ENCODE results near the gene LRRC43.
"Not testable (repeated sequence)": the region's sequence is repeated elsewhere in the genome, so short reads cannot be mapped to it uniquely, and the experiment has no call there.

Gene LRRC43

DNA sequence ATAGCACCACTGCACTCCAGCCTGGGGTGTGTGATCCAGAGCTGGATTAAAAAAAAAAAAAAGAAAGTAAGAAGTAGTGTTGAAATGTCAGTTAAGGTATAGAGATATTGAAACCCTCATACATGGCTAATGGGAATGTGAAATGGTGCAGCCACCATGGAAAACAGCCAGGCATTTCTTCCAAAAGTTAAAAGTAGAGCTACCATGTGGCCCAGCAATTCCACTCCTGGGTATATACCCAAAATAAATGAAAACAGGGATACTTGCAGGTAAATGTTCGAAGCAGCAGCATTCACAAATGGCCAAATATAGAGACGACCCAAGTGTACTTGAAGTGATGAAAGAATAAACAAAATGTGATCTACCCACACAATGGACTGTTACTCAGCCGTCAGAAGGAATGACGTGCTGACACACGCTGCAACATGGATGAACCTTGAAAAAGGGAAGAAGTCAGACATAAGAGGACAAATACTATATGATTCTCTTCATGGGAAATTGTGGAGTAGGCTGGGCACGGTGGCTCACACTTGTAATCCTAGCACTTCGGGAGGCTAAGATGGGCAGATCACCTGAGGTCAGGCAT is 24.1 kb upstream of the LRRC43 start:
- no peak for DNase-seq (ENCODE audit: low spot score)

DNA sequence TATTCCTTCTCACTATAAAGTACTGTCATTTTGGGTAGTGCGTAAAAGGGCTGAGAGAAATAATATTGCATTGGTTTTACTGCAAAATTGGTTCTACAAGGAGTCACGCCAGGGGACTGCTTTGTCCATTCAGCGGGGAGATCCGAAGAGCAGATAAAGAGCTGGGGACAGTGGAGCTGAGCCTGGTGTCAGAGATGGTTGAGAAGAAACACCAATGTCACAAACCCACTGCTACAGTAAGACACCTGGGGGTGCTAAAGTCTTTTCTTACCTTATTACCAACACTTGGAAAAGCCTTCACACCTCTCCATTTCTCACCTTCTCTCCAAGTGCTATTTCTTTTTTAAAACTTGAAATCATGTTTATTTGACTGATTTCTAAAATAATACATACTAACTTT is 23.0 kb upstream of the LRRC43 start:
- no peak for DNase-seq (ENCODE audit: low spot score)

DNA sequence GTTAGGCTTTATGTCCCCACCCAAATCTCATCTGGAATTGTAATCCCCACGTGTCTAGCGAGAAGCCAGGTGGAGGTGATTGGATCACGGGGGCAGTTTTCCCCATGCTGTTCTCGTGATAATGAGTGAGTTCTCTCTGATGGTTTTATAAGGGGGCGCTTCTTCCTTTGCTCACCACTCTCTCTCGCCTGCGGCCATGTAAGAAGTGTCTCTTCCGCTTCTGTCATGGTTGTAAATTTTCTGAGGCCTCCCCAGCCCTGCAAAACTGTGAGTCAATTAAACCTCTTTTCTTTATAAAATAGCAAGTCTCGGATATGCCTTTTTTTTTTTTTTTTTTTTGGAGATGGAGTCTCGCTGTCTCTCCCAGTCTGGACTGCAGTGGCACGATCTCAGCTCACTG is 22.2 kb upstream of the LRRC43 start:
- DNase-seq (ENCODE audit: low spot score) = no peak

DNA sequence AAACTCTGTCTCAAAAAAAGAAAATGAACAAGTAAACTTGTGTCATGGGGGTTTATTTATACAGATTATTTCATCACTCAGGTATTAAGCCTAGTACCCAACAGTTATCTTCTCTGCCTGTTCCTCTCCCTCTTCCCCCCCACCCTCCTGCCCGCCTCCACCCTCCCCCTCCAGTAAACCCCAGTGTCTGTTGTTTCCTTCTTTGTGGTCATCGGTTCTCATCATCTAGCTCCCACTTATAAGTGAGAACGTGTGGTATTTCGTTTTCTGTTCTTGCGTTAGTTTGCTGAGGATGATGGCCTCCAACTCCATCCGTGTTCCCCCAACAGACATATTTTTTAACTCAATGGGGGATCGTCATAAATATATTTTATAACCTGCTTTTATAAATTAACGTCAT is 21.2 kb upstream of the LRRC43 start:
- DNase-seq (ENCODE audit: low spot score) = no peak

DNA sequence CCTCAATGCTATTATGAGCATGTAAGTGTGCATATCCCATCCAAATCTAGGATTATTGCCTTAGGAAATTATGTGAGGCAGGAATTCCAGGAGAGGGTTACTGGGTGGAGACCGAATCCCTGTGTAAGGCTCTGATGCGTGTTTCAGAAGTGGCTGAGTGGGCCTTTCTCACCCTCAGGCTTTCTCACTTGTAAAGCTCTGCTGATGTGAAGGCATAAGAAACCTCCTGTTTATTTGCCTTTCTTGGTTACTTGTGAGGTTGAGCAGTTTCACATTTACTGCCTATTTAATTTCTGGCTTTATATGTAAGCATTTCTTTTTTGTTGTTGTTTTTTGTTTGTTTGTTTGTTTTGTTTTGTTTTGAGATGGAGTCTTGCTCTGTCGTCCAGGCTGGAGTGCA is 19.9 kb upstream of the LRRC43 start:
- no peak for DNase-seq (ENCODE audit: low spot score)

DNA sequence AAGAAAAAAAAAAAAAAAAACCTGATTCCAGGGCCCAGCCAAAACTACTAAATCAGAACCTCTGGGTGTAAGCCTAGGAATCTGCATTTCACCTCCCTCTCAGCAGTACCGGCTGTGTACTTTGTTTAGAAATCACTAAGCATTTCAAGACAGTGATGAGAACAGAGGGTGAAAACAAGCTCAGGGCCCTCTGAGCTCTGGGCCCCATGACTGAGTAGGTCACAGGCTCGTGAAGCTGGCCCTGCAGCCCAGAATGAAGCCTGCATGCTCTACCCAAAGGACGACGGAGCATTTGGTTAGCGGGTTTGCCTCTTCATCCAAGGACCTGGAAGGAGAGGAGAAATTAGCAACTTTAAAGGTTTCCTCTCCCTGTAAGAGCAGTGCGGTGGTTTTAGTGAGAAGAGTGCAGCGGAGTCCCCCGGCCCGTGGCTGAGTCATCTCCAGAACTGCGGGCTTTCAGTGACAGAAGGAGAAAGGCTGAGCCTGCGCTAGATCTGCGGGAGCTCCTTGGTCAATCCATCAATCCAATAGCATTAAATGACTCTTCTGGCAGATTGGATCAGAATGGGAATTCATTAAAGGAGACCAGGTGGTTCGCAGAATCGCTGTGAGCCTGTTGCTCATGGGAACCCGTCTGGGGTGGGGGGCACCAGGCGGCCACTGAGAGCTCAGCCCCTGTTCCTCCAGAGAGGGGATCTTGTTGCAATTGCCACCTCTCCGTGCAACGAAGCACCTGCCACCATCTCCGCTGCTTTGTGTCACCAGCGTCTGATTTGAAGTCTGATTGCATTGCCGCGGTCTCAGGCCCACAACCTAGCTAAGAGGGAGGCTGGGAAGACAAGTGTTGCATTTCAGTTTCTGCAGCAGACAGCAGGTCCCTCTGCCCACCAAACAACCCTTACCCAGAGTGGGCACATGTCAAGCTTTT is 16.2 kb upstream of the LRRC43 start:
- no peak for DNase-seq (ENCODE audit: low spot score)

DNA sequence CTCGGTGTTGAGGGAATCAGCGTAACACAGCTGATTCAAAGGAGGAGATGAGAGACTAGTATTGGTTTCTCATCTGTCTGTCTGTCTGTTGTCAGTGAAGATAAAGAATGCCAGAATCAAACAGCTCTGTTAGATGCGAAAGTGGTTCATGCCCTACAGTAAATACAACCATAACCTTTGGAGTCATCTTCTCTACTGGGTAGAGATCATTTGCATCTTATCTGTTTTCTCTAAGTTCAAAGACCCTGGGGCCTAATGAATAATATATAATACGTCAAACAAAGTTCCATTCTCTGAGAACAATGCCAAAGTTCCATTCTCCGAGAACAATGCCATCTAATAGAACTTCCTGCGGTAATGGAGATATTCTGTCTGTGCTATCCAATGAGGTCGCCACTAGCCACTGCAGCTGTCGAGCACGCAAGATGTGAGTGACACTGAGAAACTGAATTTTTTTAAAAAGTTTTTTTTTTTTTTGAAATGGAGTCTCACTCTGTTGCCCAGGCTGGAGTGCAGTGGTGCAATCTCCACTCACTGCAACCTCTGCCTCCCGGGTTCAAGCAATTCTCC is 15.5 kb upstream of the LRRC43 start:
- DNase-seq (ENCODE audit: low spot score) = no peak

DNA sequence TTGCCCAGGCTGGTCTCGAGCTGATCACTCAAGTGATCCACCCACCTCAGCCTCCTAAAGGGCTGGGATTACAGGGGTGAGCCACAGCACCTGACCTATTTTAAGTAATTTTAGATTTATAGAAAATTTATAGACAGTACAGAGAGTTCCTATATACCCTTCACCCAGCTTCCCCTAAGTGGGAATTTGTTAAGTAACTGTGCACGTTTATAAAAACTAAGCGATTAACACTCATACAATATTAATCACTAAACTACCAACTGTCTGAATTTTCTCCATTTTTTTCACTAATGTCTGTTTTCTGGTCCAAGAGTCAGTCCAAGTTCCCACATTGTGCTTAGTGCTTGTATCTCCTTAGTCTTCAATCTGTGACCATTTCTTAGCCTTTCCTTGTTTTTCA is 14.4 kb upstream of the LRRC43 start:
- DNase-seq (ENCODE audit: low spot score) = no peak

DNA sequence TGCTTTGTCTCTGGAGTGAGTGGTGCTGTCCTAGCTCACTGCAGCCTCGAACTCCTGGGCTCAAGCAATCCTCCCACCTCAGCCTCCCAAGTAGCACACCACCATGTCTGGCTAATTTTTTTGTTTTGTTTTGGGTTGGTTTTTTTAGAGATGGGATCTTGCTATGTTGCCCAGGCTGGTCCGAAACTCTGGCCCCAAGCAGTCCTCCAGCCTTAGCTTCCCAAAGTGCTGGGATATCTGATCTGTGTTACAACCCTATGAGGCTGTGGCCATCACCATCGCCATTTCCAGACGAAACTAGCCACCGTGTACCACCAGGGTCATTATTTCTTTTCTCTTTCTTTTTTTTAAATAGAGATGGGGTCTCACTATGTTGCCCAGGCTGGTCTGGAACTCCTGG is 11.5 kb upstream of the LRRC43 start:
- DNase-seq (ENCODE audit: low spot score) = no peak

DNA sequence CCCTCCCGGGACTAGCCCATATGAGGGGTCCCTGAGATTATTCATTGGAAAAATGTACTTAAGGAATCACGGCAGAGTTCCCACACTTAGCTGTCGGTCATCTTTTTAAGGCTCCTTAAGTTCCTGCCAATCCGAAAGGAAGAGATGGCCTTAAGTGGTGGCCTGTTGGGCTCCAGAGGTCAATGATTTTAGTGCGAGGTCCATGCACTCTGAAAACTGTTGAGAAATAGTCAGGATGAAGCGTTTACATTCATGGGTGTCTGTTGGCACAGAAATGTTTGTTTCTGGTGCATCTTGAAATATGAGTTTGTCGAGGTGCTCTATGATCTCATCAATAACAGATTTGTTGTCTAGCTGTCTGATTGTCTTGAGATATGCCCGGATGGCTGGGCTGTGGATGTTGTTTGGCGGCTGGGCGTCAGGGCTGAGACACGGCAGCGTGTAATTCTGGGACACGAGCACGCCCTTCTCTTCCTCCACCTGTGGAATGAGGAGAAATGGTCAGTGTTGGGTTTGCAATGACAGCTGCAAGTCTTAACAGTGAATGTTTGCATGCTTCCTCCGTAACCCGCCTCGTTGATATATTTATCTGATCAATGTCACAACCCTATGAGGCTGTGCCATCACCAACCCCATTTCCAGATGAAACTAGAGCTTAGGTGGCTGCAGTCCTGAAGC is 10.5 kb upstream of the LRRC43 start:
- DNase-seq (ENCODE audit: low spot score) = no peak

DNA sequence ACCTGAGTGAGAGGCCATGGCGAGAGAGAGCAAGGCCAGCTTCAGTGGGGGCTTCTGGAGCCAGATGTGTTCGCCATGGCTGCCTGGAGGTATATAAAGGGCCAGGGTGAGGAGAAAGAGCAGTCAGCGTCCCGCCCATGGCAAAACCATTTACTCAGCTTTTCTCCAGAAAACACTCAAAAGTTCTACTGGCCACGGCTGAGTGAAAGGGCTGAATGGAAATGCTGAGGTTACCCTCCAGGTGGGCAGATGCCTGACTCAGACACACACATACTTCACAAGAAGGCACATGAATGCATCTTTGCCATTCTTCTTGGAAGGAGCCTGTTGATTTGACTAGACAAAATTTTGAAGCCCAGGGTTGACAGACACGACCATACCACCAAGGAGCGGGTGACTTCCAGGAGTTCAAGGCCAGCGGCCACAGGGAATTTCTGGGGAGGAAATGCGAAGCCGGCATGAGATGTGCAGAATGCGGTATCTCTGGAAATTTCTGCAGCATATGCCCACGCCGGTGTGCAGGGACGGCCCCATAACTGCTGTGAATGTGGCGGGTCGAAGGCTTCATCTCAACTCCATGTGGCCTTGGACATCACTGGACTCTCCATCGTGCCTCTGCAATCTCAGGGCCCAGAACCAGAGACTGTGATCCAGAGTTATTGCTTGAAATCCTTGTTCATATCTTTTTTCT is 8.6 kb upstream of the LRRC43 start, which contains the start of gene IL31:
Gene IL31, minus strand, starts transcription at position 67 of the 691 bp plus-strand sequence. Its CDS starts 49 bp downstream, at position 18.
- no peak for DNase-seq (ENCODE audit: low spot score)

DNA sequence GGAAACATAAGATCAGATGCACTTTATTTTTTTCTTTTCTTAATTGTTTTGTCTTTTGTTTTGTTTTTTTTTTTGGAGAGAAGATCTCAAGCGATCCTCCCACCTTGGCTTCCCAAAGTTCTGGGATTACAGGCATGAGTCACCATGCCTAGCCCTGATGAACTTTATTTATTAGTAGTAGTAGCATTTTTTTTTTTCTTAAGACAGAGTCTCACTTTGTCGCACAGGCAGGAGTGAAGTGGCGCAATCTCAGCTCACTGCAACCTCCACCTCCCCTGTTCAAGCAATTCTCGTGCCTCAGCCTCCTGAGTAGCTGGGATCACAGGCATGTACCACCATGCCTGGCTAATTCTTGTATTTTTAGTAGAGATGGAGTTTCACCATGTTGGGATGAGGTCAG is 6.5 kb upstream of the LRRC43 start:
- not testable (repeated sequence) for DNase-seq (ENCODE audit: low spot score)

DNA sequence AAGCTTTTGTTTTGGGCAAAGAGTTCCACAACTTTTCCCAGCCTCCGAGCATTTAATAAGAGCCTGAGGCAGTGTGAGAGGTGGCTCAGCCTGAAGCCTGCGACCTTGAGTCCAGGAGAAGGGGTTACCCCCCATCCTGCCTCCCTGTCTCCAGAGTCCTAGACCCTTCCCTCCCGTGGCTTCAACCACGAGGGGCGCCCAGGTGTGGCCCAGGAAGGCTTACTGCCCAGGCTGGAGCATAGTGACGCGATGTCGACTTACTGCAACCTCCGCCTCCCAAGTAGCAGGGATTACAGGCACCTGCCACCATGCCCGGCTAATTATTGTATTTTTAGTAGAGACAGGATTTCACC is 641 bp downstream of the LRRC43 start:
- no peak for DNase-seq (ENCODE audit: low spot score)

DNA sequence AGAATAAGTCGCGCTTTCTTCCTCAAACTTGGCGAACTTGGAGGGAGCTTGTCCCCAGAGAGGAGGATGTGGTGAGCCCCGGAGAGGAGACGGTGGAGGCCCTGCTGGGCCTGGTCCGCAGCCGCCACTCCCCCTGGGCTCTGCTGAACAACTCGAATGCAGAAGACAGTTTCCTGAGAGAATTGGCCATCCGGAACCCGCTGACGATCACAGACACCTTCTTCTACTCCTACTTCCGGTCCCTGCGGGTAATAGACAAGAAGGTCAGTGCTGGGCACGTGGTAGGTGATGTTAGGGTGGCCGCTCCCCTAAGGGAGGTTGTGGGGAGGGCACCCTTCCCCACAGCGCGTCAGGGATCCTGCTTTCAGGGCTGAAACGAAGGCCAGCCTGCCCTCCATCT is 1.6 kb downstream of the LRRC43 start:
- no peak for DNase-seq (ENCODE audit: low spot score)

DNA sequence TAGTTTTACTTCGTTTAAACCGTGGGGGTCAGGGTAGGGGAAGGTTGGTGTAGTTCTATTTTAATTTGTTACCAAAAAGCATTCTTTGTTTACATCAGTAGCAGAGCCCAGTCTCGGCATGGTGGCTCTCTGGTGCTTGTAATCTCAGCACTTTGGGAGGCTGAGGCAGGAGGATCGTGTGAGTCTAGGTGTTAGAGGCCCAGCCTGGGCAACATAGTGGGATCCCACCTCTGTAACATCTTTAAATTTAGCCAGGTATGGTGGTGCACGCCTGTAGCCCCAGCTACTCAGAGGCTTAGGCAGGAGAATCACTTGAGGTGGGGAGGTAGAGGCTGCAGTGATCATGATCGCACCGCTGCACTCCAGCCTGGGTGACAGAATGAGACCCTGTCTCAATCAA is 2.2 kb downstream of the LRRC43 start:
- DNase-seq (ENCODE audit: low spot score) = no peak

DNA sequence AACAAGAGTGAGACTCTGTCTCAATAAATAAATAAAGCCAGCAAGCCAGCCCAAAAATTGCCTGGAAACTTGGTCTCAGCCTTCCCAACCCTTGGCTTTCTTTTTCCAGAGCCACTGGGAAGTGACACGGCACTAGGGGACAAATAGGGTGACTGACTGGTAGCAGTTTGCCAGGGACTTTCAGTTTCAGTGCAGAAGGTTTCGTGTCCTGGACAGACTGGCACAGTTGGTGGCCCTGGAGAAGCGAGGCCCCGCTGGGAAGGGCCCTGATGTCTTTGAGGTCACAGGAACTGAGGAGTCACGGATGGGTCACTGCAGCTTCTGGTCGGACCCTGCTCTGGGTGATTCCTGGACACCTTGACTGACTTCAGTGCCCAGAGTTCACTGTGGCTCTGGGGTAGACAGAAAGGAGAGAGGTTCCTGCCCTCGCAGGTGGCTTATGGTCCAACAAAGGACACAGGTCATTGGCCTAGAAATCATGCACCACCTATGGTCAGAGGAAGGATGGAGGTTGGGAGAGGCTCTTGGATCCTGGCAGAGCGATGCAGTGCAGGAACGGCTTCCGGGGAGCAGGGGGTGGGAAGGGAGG is 2.7 kb downstream of the LRRC43 start:
- DNase-seq (ENCODE audit: low spot score) = no peak

DNA sequence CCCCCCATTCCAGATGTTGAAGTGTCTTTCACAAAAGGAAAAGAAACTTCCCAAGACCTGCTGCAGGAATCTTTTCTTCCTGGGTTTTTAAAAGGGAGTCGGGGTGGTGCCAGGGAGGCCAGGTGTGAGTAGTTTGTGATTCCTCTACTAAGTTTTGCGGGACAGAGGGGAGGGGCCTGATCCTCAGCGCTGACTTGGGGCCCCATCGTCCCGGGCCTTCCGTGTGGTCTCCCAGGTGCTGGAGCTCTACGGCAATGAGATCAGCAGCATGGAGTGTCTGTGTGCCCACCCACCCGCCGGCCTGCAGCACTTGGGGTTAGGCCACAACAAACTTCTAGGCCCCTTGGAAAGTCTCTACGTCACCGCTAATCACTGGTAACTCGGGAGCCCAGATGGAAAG is 4.5 kb downstream of the LRRC43 start:
- DNase-seq (ENCODE audit: low spot score) = no peak

DNA sequence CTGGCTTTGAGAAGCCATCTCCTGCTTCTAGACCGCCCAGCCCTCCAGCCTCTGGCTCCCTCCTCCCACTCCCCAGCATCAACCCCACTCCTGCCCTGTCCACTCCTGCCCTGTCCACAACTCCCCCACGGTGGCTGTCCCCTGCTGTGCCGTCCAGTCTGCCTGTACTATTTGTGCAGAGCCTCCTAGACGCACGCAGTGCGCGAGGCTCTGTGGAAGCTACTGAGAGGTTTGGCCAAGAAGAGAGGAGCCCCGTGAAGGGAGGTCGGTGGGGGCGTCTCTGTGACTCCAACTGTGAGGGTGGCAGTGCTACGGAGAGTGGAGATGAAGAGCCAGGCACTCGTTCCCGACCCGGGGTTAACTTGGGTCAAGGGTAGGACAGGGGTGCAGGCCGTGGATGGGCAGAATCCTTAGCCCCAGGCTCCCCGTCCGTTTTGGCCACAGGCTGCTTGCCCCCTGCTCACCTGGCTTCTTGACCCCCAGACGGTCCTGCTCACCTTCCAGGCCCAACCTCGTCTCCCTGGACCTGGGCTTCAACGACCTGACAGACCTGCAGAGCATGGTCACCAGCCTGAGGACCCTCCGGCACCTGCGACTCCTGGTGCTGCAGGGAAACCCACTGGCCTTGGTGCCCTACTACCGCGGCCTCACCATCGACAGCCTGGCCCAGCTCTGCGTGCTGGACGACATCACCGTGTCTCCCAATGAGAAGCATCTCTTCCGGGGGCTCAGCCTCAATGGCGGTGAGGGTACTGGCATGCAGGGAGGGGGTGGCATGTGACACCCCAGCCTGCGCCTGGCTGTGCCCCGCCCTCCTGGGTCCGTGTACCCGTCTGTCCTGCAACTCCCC is 6.9 kb downstream of the LRRC43 start:
- no peak for DNase-seq (ENCODE audit: low spot score)

DNA sequence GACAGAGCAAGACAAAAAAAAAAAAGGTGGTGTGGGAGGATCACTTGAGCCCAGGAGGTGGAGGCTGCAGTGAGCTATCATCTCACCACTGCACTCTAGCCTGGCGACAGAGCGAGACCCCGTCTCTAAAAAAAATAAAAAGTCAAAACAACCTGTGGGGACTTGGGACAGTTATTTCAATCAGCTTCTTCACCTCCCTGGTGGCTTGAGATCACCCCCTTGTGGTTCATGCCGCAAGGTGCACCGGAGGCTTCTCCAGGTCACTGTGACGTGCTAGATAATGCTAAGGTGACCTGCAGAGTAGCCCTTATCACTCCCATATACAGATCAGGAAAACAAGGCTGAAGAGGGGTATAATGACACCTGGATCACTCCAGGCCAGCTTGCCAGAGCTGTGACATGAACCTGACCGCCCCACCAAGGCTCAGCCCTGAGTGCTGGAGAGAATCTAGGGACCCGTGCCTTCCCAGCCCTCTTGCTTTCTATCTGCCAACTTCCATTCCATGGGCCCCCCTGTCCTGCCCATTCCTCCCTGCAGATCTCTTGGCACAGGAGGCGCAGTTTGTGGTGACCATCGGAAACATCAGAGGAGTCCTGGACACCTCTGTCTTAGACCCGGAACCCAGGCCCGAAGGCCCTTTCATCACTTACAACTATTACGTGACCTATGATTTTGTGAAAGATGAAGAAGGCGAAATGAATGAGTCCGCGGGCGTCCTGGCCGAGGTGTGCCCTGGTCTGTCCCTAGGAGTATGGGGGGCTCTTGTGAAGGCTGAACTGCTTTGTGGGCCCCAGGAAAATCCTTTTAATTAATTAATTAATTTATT is 8.1 kb downstream of the LRRC43 start:
- peak; percentile 78 for DNase-seq (ENCODE audit: low spot score)

DNA sequence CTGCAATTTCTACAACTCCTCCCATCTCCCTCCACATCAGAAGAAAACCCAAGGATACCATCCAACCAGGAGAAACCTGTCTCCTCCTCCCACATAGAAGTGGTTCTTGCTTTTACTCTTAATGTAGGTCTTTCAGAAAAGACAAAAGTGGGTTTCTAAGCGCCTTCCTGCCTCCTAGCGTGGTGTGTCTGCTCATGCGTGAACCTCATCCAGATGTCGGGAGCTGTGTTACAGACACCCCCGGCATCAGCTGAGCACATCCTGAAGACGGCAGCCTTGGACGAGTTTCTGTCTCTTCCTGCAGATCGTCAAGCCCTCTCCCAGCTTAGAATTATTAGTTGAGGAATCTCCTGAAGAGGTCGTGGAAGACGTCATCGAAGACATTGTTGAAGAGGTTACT is 9.5 kb downstream of the LRRC43 start:
- no peak for DNase-seq (ENCODE audit: low spot score)

All from AG08395 (cell line).